ENCODE results near the gene ABHD16A. TPM values are rescaled to one million over a fixed set of nuclear protein-coding genes. Genes with fewer than 3 reads are reported as not detected.
A peak's percentile ranks its signal among the peaks of the same experiment; 100 is the strongest.

Gene ABHD16A
- total and polyA plus RNA-seq, 2 of the 13 experiments (the other 11 are each of a cell fraction or from before 2014, with no cell fraction given): 43.5 to 45.4 TPM

DNA sequence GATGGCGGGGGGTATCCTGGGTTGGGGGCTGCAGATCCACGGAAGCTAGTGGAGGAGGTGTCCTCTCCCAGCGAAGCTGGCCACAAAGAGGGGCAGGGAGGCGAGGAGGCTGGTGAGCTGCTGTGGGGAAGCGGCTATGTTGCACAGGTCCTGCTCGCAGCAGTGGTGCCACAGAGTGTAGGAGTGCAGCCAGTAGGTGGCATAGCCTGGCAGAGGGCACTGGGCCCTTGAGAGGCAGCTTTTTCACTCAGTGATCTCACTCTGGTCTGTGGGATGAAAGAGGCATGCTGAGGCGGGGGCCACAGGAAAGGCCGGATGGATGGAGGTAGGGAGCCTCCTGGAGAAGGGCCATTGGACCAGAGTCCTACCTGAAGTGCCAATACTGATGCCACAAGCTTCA is 9.2 kb upstream of the ABHD16A start:
- TF ChIP-seq HNRNPL (IDR thresholded peaks at IDR 0.05; ENCODE audit: low read depth, low read length) (peak; percentile 79; the same call in 1 of the 2 replicates), ZNF660 (CRISPR knock-in tag; IDR thresholded peaks at IDR 0.05; ENCODE audit: borderline replicate concordance, low read depth) (no peak)
- Histone ChIP-seq H3K27ac (ENCODE audit: extremely low read length, insufficient read depth, low read length) (no peak overlapping the region), H3K4me1 (ENCODE audit: insufficient read depth, low read length) (peaks cover 27% of the 10 kb centered on the region), H3K9me3 (ENCODE audit: low read length) (no peaks in the 10 kb centered on the region), H3K4me3 (replicated peaks in 1 of 3; ENCODE audit: insufficient read depth in 1 of 3, low read depth in 2 of 3, low read length in 3 of 3) (no peak overlapping the region), H2AFZ (ENCODE audit: low read length) (no peak overlapping the region), H4K20me1 (ENCODE audit: insufficient read depth, low read length) (no peaks in the 10 kb centered on the region), H3K79me2 (ENCODE audit: insufficient read depth, low read length) (no peaks in the 10 kb centered on the region), H3K4me2 (ENCODE audit: low read depth, low read length) (no peak overlapping the region), H3K36me3 (replicated peaks in 1 of 2; ENCODE audit: control insufficient read depth in 1 of 2, insufficient read depth in 2 of 2, low read length in 2 of 2) (no peaks in the 10 kb centered on the region), H3K9ac (ENCODE audit: insufficient read depth, low read depth, low read length) (no peak overlapping the region), H3K27me3 (ENCODE audit: control insufficient read depth in 1 of 2, insufficient read depth in 2 of 2, low read length in 2 of 2) (peaks cover 11 to 47% of the 10 kb centered on the region in 2 experiments; a peak in 4 of 5 replicates)
- in situ Hi-C loops (cut with HindIII; ENCODE audit: extremely low pct_ligation_motif_present, low pct_unique_long_range_greater_than_20kb): no loop called here
- FAIRE-seq: no peak
- ChIA-PET CTCF (ENCODE audit: low intra/inter-chr PET ratio, low total read pairs) (no interaction called here), POLR2A (interaction anchor here (5.1 kb wide), 1 partner anchor 10 kb away, joined by 31 read pairs; the partner anchor contains the start of gene ABHD16A)
- intact Hi-C loops (cut with micrococcal nuclease; ENCODE audit: unreplicated experiment): no loop called here
- 63% methylated on average over 7 of the region's 8 CpGs for WGBS (ENCODE audit: low lambda C conversion rate)
- no peak for DNase-seq (ENCODE audit: low spot score)
- no TSS peak for BruUV-seq (replicated peaks)
- ATAC-seq: no peak; the same call in 2 of the 3 replicates

GRCh38 chr6:31711233-31711632 is 8.1 kb upstream of the ABHD16A start:
- 53% methylated on average over 8 of the region's 8 CpGs for WGBS (ENCODE audit: low lambda C conversion rate)
- intact Hi-C loops (cut with micrococcal nuclease; ENCODE audit: unreplicated experiment): no loop called here
- BruUV-seq (replicated peaks): no TSS peak
- Histone ChIP-seq H3K79me2 (ENCODE audit: insufficient read depth, low read length) (no peaks in the 10 kb centered on the region), H4K20me1 (ENCODE audit: insufficient read depth, low read length) (no peaks in the 10 kb centered on the region), H2AFZ (ENCODE audit: low read length) (no peak overlapping the region), H3K4me1 (ENCODE audit: insufficient read depth, low read length) (peaks cover 24% of the 10 kb centered on the region), H3K27ac (ENCODE audit: extremely low read length, insufficient read depth, low read length) (no peak overlapping the region), H3K4me3 (replicated peaks in 1 of 3; ENCODE audit: insufficient read depth in 1 of 3, low read depth in 2 of 3, low read length in 3 of 3) (no peak overlapping the region), H3K4me2 (ENCODE audit: low read depth, low read length) (no peak overlapping the region), H3K36me3 (replicated peaks in 1 of 2; ENCODE audit: control insufficient read depth in 1 of 2, insufficient read depth in 2 of 2, low read length in 2 of 2) (no peaks in the 10 kb centered on the region), H3K27me3 (ENCODE audit: control insufficient read depth in 1 of 2, insufficient read depth in 2 of 2, low read length in 2 of 2) (peaks cover 11 to 48% of the 10 kb centered on the region in 2 experiments; a peak in 4 of 5 replicates), H3K9me3 (ENCODE audit: low read length) (no peaks in the 10 kb centered on the region), H3K9ac (ENCODE audit: insufficient read depth, low read depth, low read length) (no peak overlapping the region)
- ChIA-PET CTCF (ENCODE audit: low intra/inter-chr PET ratio, low total read pairs) (no interaction called here), POLR2A (interaction anchor here (0.9 to 5.1 kb wide), 2 partner anchors 9 to 26 kb away, joined by 3 to 31 read pairs; partner anchors contain the start of gene ABHD16A)
- FAIRE-seq (no peak), DNase-seq (ENCODE audit: low spot score) (no peak), ATAC-seq (no peak)
- no peak for TF ChIP-seq CHD2 (IDR thresholded peaks at IDR 0.05; ENCODE audit: low read depth, low read length)
- TF ChIP-seq ZNF317 (CRISPR knock-in tag; IDR thresholded peaks at IDR 0.05): no peak
- no peak for TF ChIP-seq AGO1 (IDR thresholded peaks at IDR 0.05; ENCODE audit: low read depth, low read length, poor library complexity, severe bottlenecking)
- no peak for TF ChIP-seq MXD4 (CRISPR knock-in tag; IDR thresholded peaks at IDR 0.05)
- no peak for TF ChIP-seq ZNF558 (CRISPR knock-in tag; IDR thresholded peaks at IDR 0.05; ENCODE audit: borderline replicate concordance)
- no peak for TF ChIP-seq ZNF362 (CRISPR knock-in tag; IDR thresholded peaks at IDR 0.05; ENCODE audit: borderline replicate concordance)
- in situ Hi-C loops (cut with HindIII; ENCODE audit: extremely low pct_ligation_motif_present, low pct_unique_long_range_greater_than_20kb): no loop called here
